BLaER1 treated with 17β-estradiol and CSF1 and Interleukin-3, amounts not matched to agents 10 nM and 100 nM (cell line): ENCODE results near the gene AMPH.
A peak's percentile ranks its signal among the peaks of the same experiment; 100 is the strongest.

Experiments
- H3K27ac ChIP-seq, 11 experiments: shearing (Covaris generic); formaldehyde crosslinking; 2 replicates each; pipeline ENCODE4 v1.8.1; 2022
- H3K27me3 ChIP-seq, 11 experiments: shearing (Covaris generic); formaldehyde crosslinking; 2 replicates each; pipeline ENCODE4 v1.8.1; 2022
- H3K36me3 ChIP-seq, 11 experiments: shearing (Covaris generic); formaldehyde crosslinking; 2 replicates each; pipeline ENCODE4 v1.8.1; 2022
- H3K4me1 ChIP-seq, 10 experiments: shearing (Covaris generic); formaldehyde crosslinking; 2 replicates each; pipeline ENCODE4 v1.8.1; 2022
- H3K4me2 ChIP-seq, 11 experiments: shearing (Covaris generic); formaldehyde crosslinking; 2 replicates each; pipeline ENCODE4 v1.8.1; 2022
- H3K4me3 ChIP-seq, 10 experiments: shearing (Covaris generic); formaldehyde crosslinking; 2 replicates each; pipeline ENCODE4 v1.8.1; 2022
- H3K9ac ChIP-seq, 11 experiments: shearing (Covaris generic); formaldehyde crosslinking; 2 replicates each; pipeline ENCODE4 v1.8.1; 2022
- H3K9me3 ChIP-seq, 11 experiments: shearing (Covaris generic); formaldehyde crosslinking; replicated peaks in 1 of 11; 2 replicates each; pipeline ENCODE4 v1.8.1; 2022
- H4K20me1 ChIP-seq, 11 experiments: shearing (Covaris generic); formaldehyde crosslinking; 2 replicates each; pipeline ENCODE4 v1.8.1; 2022
- Cebpa-rat ChIP-seq, 11 experiments: shearing (Covaris generic); IDR thresholded peaks; 2 replicates each; pipeline ENCODE4 v1.8.1; 2022

The AMPH gene

GRCh38 chr7:38630720-38631673 is at the start of gene AMPH:
AMPH (minus strand) TSS chr7:38631373; CDS start chr7:38631351, 22 bp downstream.
- H3K9ac ChIP-seq = no peak within 1 kb of the TSS
- no peak for TF ChIP-seq Cebpa-rat (IDR thresholded peaks at IDR 0.05)
- peaks cover 0 to 23% (median 9%) of the 10 kb centered on the region in 11 experiments; a peak in 16 of 22 replicates for H3K9me3 ChIP-seq
- no peak within 1 kb of the TSS for H3K4me3 ChIP-seq
- no peaks in the 10 kb centered on the region for H4K20me1 ChIP-seq
- no peaks in the 10 kb centered on the region for H3K36me3 ChIP-seq
- H3K27me3 ChIP-seq = no peaks in the 10 kb centered on the region
- H3K4me1 ChIP-seq = no peaks in the 10 kb centered on the region
- H3K4me2 ChIP-seq = no peak within 1 kb of the TSS
- no peak within 1 kb of the TSS for H3K27ac ChIP-seq

DNA sequence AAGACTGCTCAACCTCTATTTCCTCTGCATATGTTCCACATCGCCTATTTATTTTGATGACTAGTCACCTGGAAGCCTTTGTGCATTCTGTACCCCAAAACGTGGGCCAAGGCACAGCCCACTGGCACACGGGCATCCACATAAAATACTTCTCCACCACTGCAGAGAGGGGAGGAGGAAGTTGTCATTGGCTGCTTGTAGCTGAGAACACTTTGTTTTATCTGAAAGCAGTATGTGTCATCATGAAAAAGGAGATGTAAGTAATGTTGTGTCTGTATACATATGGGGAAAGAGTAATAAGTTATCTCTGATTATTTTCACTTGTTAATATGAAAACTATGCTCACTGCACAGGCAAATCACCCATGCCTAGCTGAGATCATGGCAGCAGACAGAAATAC is 48.2 kb upstream of the AMPH start:
- no peak for TF ChIP-seq Cebpa-rat (IDR thresholded peaks at IDR 0.05)
- Histone ChIP-seq H3K4me1 (peaks cover 0 to 45% (median 0%) of the 10 kb centered on the region in 10 experiments; a peak in 6 of 20 replicates), H3K4me2 (peak overlapping the region in 2 of 11 experiments; percentile 19 to 42; a peak in 4 of 22 replicates), H3K27me3 (no peaks in the 10 kb centered on the region), H3K9me3 (no peaks in the 10 kb centered on the region), H4K20me1 (no peaks in the 10 kb centered on the region), H3K9ac (no peak overlapping the region), H3K4me3 (no peak overlapping the region), H3K36me3 (no peaks in the 10 kb centered on the region), H3K27ac (peak overlapping the region in 1 of 11 experiments; percentile 6; a peak in 1 of 22 replicates)

- no peak for TF ChIP-seq Cebpa-rat (IDR thresholded peaks at IDR 0.05)
- Histone ChIP-seq H3K4me2 (peak overlapping the region in 2 of 11 experiments; percentile 24 to 47; a peak in 3 of 22 replicates), H3K9ac (no peak overlapping the region), H3K27me3 (no peaks in the 10 kb centered on the region), H3K4me1 (peaks cover 0 to 52% (median 0%) of the 10 kb centered on the region in 10 experiments; a peak in 6 of 20 replicates), H4K20me1 (no peaks in the 10 kb centered on the region), H3K36me3 (no peaks in the 10 kb centered on the region), H3K27ac (peak overlapping the region in 2 of 11 experiments; percentile 36 to 61; a peak in 5 of 22 replicates), H3K4me3 (no peak overlapping the region), H3K9me3 (no peaks in the 10 kb centered on the region)
These were observed 47.5 kb upstream of the AMPH start for GRCh38 chr7:38678698-38679054.

GRCh38 chr7:38677981-38678697 is 47.0 kb upstream of the AMPH start:
- H3K9me3 ChIP-seq = no peaks in the 10 kb centered on the region
- peaks cover 0 to 57% (median 0%) of the 10 kb centered on the region in 10 experiments; a peak in 6 of 20 replicates for H3K4me1 ChIP-seq
- H3K4me3 ChIP-seq = no peak overlapping the region
- TF ChIP-seq Cebpa-rat (IDR thresholded peaks at IDR 0.05) = 0 out of 22 replicates have a peak, but pooled peaks of 1 of the 11 experiments have one; percentile 20
- no peaks in the 10 kb centered on the region for H3K27me3 ChIP-seq
- peak overlapping the region in 1 of 11 experiments; percentile 6; a peak in 1 of 22 replicates for H3K9ac ChIP-seq
- H3K36me3 ChIP-seq = no peaks in the 10 kb centered on the region
- peak overlapping the region in 2 of 11 experiments; percentile 24 to 47; a peak in 4 of 22 replicates for H3K4me2 ChIP-seq
- no peaks in the 10 kb centered on the region for H4K20me1 ChIP-seq
- peak overlapping the region in 2 of 11 experiments; percentile 36 to 61; a peak in 5 of 22 replicates for H3K27ac ChIP-seq

DNA sequence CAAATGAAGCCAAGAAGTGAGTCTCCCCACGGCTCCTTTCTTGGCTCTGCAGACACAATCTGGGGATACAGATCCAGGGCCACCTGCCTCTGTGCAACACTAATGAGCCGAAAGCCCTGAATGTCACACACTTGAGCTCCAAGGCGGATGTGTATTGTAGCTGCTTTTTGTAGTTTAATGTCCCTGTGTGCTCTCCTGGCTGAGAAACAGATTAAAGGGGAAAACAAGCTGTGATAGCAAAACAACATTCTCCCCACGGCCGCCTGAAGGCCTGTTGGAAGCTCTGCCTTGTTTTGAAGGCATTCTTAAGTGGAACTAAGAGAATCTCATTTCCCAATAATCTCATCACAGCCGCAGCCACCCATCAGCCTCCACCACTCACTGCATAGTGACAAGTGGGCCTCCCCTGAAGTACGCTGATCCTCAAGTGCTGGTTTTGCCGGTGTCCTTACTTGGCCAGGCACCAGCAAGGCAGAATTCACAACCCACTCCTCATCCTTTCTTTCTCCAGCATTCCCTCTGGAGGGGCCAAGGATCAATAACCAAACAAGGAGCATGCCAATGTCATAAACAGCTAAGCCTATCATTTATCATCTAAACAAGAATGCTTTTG is 44.4 kb upstream of the AMPH start:
- Histone ChIP-seq H3K4me2 (peak overlapping the region in 2 of 11 experiments; percentile 3 to 32; a peak in 2 of 22 replicates), H3K9ac (no peak overlapping the region), H4K20me1 (no peaks in the 10 kb centered on the region), H3K36me3 (no peaks in the 10 kb centered on the region), H3K4me1 (peaks cover 0 to 72% (median 0%) of the 10 kb centered on the region in 10 experiments; a peak in 6 of 20 replicates), H3K27me3 (no peaks in the 10 kb centered on the region), H3K4me3 (no peak overlapping the region), H3K27ac (no peak overlapping the region), H3K9me3 (no peaks in the 10 kb centered on the region)
- no peak for TF ChIP-seq Cebpa-rat (IDR thresholded peaks at IDR 0.05)

DNA sequence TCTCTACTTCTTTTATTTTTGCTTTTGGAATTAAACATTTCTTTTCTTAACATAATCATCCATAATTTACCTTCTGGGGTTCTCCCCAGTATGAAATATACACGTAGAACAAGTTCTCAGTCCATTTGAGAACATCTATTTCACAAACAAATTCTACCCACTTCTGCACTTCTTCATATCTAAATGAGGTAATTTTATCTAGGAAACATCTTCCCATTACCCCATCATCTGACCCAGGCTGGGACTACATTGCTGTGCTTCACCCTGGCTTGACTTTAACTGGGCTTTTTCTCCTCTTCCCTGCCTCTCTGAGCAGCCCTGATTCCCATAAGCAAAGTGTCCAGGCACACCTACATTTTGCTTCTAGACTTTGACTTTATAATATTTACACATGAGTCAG is 43.3 kb upstream of the AMPH start:
- Histone ChIP-seq H3K4me2 (peak overlapping the region in 3 of 11 experiments; percentile 32 to 71 (median 34); a peak in 6 of 22 replicates), H3K27ac (peak overlapping the region in 3 of 11 experiments; percentile 25 to 76 (median 65); a peak in 6 of 22 replicates), H3K4me1 (peaks cover 0 to 65% (median 0%) of the 10 kb centered on the region in 10 experiments; a peak in 6 of 20 replicates), H3K4me3 (no peak overlapping the region), H3K9ac (peak overlapping the region in 2 of 11 experiments; percentile 4 to 25; a peak in 1 of 22 replicates), H3K36me3 (no peaks in the 10 kb centered on the region), H3K27me3 (no peaks in the 10 kb centered on the region), H4K20me1 (no peaks in the 10 kb centered on the region), H3K9me3 (no peaks in the 10 kb centered on the region)
- no peak for TF ChIP-seq Cebpa-rat (IDR thresholded peaks at IDR 0.05)

- Histone ChIP-seq H3K9ac (peak overlapping the region in 2 of 11 experiments; percentile 22 to 25; a peak in 1 of 22 replicates), H3K4me2 (peak overlapping the region in 3 of 11 experiments; percentile 32 to 71 (median 34); a peak in 6 of 22 replicates), H3K36me3 (no peaks in the 10 kb centered on the region), H3K4me1 (peaks cover 0 to 58% (median 0%) of the 10 kb centered on the region in 10 experiments; a peak in 6 of 20 replicates), H3K27ac (peak overlapping the region in 4 of 11 experiments; percentile 18 to 76 (median 45); a peak in 6 of 22 replicates), H3K4me3 (no peak overlapping the region), H3K9me3 (no peaks in the 10 kb centered on the region), H3K27me3 (no peaks in the 10 kb centered on the region), H4K20me1 (no peaks in the 10 kb centered on the region)
- TF ChIP-seq Cebpa-rat (IDR thresholded peaks at IDR 0.05) = peak in 2 of 11 experiments; percentile 38 to 40; a peak in 2 of 22 replicates
These were observed 42.6 kb upstream of the AMPH start for GRCh38 chr7:38673795-38674194.
